K562 (cell line): ENCODE measurements around the gene CACNA1C. TPM values are rescaled to one million over a fixed set of nuclear protein-coding genes. Genes with fewer than 3 reads are reported as not detected.

ENCODE experiments used
- ATAC-seq: fragments of 200-7000 bp; cut with Tn5 transposase; 3 replicates; pipeline ENCODE4 v1.9.1; 2020; ENCODE audit warnings: moderate library complexity
- BruUV-seq: library from RNA; stranded (reverse); fragments of 400-500 nt; replicated peaks from 2 replicates; lab custom pipeline; 2021; lab: Mats Ljungman, UMichigan
- CTCF ChIA-PET: fragments of 300-600 bp; formaldehyde crosslinking; extraction: SDS; loops from one replicate; lab custom pipeline; 2021; ENCODE audit warnings: low intra/inter-chr PET ratio; lab: Yijun Ruan, JAX
- POLR2A ChIA-PET: fragments of 300-600, 350-650 bp; sonication (Branson Sonifier 250); formaldehyde crosslinking; extraction: SDS; loops from one replicate; lab custom pipeline; 2021; ENCODE audit warnings: antibody characterized with exemption, inconsistent platforms; lab: Yijun Ruan, JAX
- DNase-seq, 4 experiments: peaks; one replicate each; pipeline versions ENCODE4 v3.0.0 to v3.0.0-alpha.2; 2011 to 2018; ENCODE audit warnings: low spot score in 3 of 4, mixed read lengths in 3 of 4; ENCODE audit errors: extremely low read depth in 1 of 4
- FAIRE-seq: peaks from 2 replicates; lab custom pipeline; 2011; peaks lifted over from hg19 to GRCh38; lab: Jason Lieb, UNC
- H2AFZ ChIP-seq: 2 replicates; pipeline ENCODE4 v1.6.0; 2011; ENCODE audit warnings: low read depth, low read length, control low read depth, inconsistent platforms
- H3K27ac ChIP-seq: fragments of 200-600 bp; 3 replicates; pipeline ENCODE4 v1.8.0; 2011; ENCODE audit warnings: low read depth, mild to moderate bottlenecking, control low read depth, inconsistent platforms, low read length, moderate library complexity, mixed read lengths; ENCODE audit errors: extremely low read depth
- H3K27me3 ChIP-seq, 2 experiments: fragments of 300-600 bp in 1 of 2; 2 replicates in 1 of 2; 3 replicates in 1 of 2; pipeline versions ENCODE4 v1.6.0 to v1.8.0; 2011; ENCODE audit warnings: inconsistent platforms in 2 of 2, low read length in 2 of 2, mild to moderate bottlenecking in 1 of 2, mixed read lengths in 1 of 2, moderate library complexity in 1 of 2; ENCODE audit not compliant: control insufficient read depth in 2 of 2, insufficient read depth in 2 of 2
- H3K36me3 ChIP-seq: fragments of 300-600 bp; 3 replicates; pipeline ENCODE4 v1.8.0; 2011; ENCODE audit warnings: mild to moderate bottlenecking, low read length, inconsistent platforms; ENCODE audit not compliant: control insufficient read depth, insufficient read depth
- H3K4me1 ChIP-seq, 2 experiments: fragments of 200-600 bp in 1 of 2; replicated peaks in 1 of 2; 2 replicates in 1 of 2; 3 replicates in 1 of 2; pipeline versions ENCODE4 v1.5.1 to v1.8.0; 2011; ENCODE audit warnings: inconsistent platforms in 2 of 2, low read length in 2 of 2, mild to moderate bottlenecking in 1 of 2, mixed read lengths in 1 of 2, moderate library complexity in 1 of 2; ENCODE audit not compliant: control insufficient read depth in 2 of 2, insufficient read depth in 2 of 2
- H3K4me2 ChIP-seq: 2 replicates; pipeline ENCODE4 v1.6.1; 2011; ENCODE audit warnings: low read length, control low read depth, inconsistent platforms, mixed read lengths; ENCODE audit not compliant: insufficient read depth
- H3K4me3 ChIP-seq: fragments of 200-600 bp; sonication (generic), shearing (Covaris generic); 2 replicates; pipeline ENCODE4 v1.5.1; 2016; ENCODE audit warnings: control low read depth, inconsistent platforms
- H3K79me2 ChIP-seq: fragments of 200-600 bp; 3 replicates; pipeline ENCODE4 v1.8.0; 2011; ENCODE audit warnings: low read length, inconsistent platforms; ENCODE audit not compliant: control insufficient read depth, insufficient read depth
- H3K9ac ChIP-seq, 2 experiments: 2 replicates each; pipeline versions ENCODE4 v1.6.0 to v1.6.1; 2011; ENCODE audit warnings: low read depth in 2 of 2, low read length in 2 of 2, control low read depth in 1 of 2, inconsistent platforms in 1 of 2, mild to moderate bottlenecking in 1 of 2, mixed read lengths in 1 of 2; ENCODE audit not compliant: insufficient read depth in 1 of 2
- H3K9me1 ChIP-seq: one replicate; pipeline ENCODE4 v1.6.0; 2011; ENCODE audit warnings: inconsistent platforms, mild to moderate bottlenecking, low read length, moderate library complexity; ENCODE audit not compliant: control insufficient read depth, insufficient read depth
- H3K9me3 ChIP-seq: replicated peaks from 2 replicates; pipeline ENCODE4 v1.5.1; 2011; ENCODE audit warnings: low read depth, low read length, inconsistent platforms; ENCODE audit not compliant: control insufficient read depth, insufficient read depth
- H4K20me1 ChIP-seq: replicated peaks from 2 replicates; pipeline ENCODE4 v1.6.1; 2011; ENCODE audit warnings: low read length, inconsistent platforms, mixed read lengths; ENCODE audit not compliant: control insufficient read depth, insufficient read depth
- BRCA1 ChIP-seq, 2 experiments: fragments of 450-650 bp in 1 of 2; sonication (generic) in 1 of 2; formaldehyde crosslinking in 1 of 2; IDR thresholded peaks; 2 replicates each; pipeline versions ENCODE4 v1.5.0 to v1.6.1; 2017 to 2020; ENCODE audit warnings: mild to moderate bottlenecking in 1 of 2, missing genetic modification reagents in 1 of 2
- CBFA2T2 ChIP-seq: fragments of 450-650 bp; conservative IDR thresholded peaks from 2 replicates; pipeline ENCODE4 v1.6.1; 2017; ENCODE audit warnings: mild to moderate bottlenecking
- MEF2A ChIP-seq: IDR thresholded peaks from 2 replicates; pipeline ENCODE4 v1.6.1; 2011; ENCODE audit warnings: low read depth, mild to moderate bottlenecking, low read length, moderate library complexity; ENCODE audit not compliant: control insufficient read depth
- NFIX ChIP-seq: fragments of 250-450 bp; sonication (Bioruptor Pico); IDR thresholded peaks from 2 replicates; pipeline ENCODE4 v1.4.0; 2020; ENCODE audit warnings: low read depth, mild to moderate bottlenecking, moderate library complexity
- NFYB ChIP-seq: IDR thresholded peaks from 2 replicates; pipeline ENCODE4 v1.6.1; 2011; ENCODE audit warnings: mild to moderate bottlenecking, moderate library complexity; ENCODE audit not compliant: insufficient read length; ENCODE audit errors: extremely low read depth
- NR1H2 ChIP-seq: sonication (generic); formaldehyde crosslinking; IDR thresholded peaks from 2 replicates; pipeline ENCODE4 v1.4.0; 2020; ENCODE audit warnings: mild to moderate bottlenecking, missing genetic modification reagents
- POLR2H ChIP-seq: IDR thresholded peaks from 2 replicates; pipeline ENCODE4 v1.6.1; 2016; ENCODE audit warnings: missing genetic modification characterization, low read depth, mild to moderate bottlenecking, control low read depth, missing compliant biosample characterization, moderate library complexity
- SIX5 ChIP-seq, 2 experiments: IDR thresholded peaks; 2 replicates each; pipeline ENCODE4 v1.6.1; 2011; ENCODE audit warnings: low read length in 2 of 2, borderline replicate concordance in 1 of 2, low read depth in 1 of 2, mild to moderate bottlenecking in 1 of 2, moderate library complexity in 1 of 2; ENCODE audit not compliant: insufficient read depth in 1 of 2
- SNRNP70 ChIP-seq: fragments of 200-400 bp; formaldehyde crosslinking; optimal IDR thresholded peaks from 2 replicates; pipeline ENCODE3; 2017; ENCODE audit warnings: low read depth, low read length
- U2AF2 ChIP-seq: fragments of 200-400 bp; formaldehyde crosslinking; optimal IDR thresholded peaks from 2 replicates; pipeline ENCODE3; 2017; ENCODE audit warnings: low read depth, mild to moderate bottlenecking, low read length
- ZKSCAN8 ChIP-seq: fragments of 200-800 bp; sonication (Bioruptor generic); IDR thresholded peaks from 2 replicates; pipeline ENCODE4 v1.6.1; 2016; ENCODE audit warnings: missing genetic modification characterization, missing compliant biosample characterization
- ZNF445 ChIP-seq: fragments of 250-450 bp; sonication (Bioruptor Pico); IDR thresholded peaks from 2 replicates; pipeline ENCODE4 v1.4.0; 2020; ENCODE audit warnings: low read depth, mild to moderate bottlenecking, moderate library complexity
- ZNF764 ChIP-seq: fragments of 250-450 bp; sonication (Bioruptor Pico); IDR thresholded peaks from 2 replicates; pipeline ENCODE4 v1.4.0; 2020; ENCODE audit warnings: low read depth, mild to moderate bottlenecking, moderate library complexity
- ZNF766 ChIP-seq: fragments of 200-800 bp; sonication (Bioruptor generic); conservative IDR thresholded peaks from 2 replicates; pipeline ENCODE4 v1.6.1; 2016; ENCODE audit warnings: missing genetic modification characterization, missing compliant biosample characterization
- WGBS: fragments of 100-300 bp; shearing (Covaris generic); methylation state at CpG from one replicate; pipeline ENCODE4 v1.1.6; 2016; ENCODE audit warnings: low coverage, mixed read lengths; ENCODE audit not compliant: insufficient coverage; ENCODE audit errors: missing lambda C conversion rate; 5-methylcytosine and 5-hydroxymethylcytosine counted together
- in situ Hi-C: fragments of 300-500 bp; cut with MboI; formaldehyde crosslinking; loops from 4 replicates; pipeline ENCODE4 v1.15.0; 2018; ENCODE audit warnings: inconsistent platforms, mixed read lengths
- intact Hi-C: fragments of 100-400 bp; cut with micrococcal nuclease; formaldehyde crosslinking; loops from 2 replicates; pipeline ENCODE4 v1.14.2; 2022
- polyA plus RNA-seq, 8 experiments: library from polyadenylated mRNA; depleted of rRNA in 4 of 8; stranded (reverse) in 5 of 8; unstranded in 3 of 8; fragments of >200 nt; fragmentation: Nextera tagmentation in 2 of 8; fragmentation: Illumina TruSeq in 1 of 8; extraction: Ambion mirVana in 2 of 8; extraction: Trizol in 1 of 8; gene quantifications; 2 replicates each; pipeline versions ENCODE4 v1.2.1 to v1.2.3, GENCODE V29; 2011 to 2014; ENCODE audit warnings: inconsistent platforms in 1 of 8, missing spikeins in 1 of 8
- total RNA-seq, 7 experiments: library from RNA; depleted of rRNA in 6 of 7; stranded (reverse); fragments of >200 nt in 6 of 7; fragmentation: Illumina TruSeq in 2 of 7; extraction: Trizol in 2 of 7; gene quantifications; 2 replicates each; pipeline versions ENCODE4 v1.2.1 to v1.2.3, GENCODE V29; 2011 to 2021; ENCODE audit warnings: low replicate concordance in 1 of 7
- TF ChIP-seq, protein P1 (sequence below): fragments of 250-450 bp; sonication (Bioruptor Pico); IDR thresholded peaks from 2 replicates; pipeline ENCODE4 v1.4.0; 2020; ENCODE audit warnings: mild to moderate bottlenecking, moderate library complexity
- TF ChIP-seq, protein P2 (sequence below): sonication (generic); formaldehyde crosslinking; IDR thresholded peaks from 2 replicates; pipeline ENCODE4 v1.8.1; 2023; ENCODE audit warnings: mild to moderate bottlenecking, missing genetic modification reagents
- TF ChIP-seq, protein P3 (sequence below): fragments of 450-650 bp; formaldehyde crosslinking; IDR thresholded peaks from 2 replicates; pipeline ENCODE4 v1.4.0; 2022; ENCODE audit warnings: mild to moderate bottlenecking, moderate library complexity
- TF ChIP-seq, protein P4 (sequence below): fragments of 450-650 bp; formaldehyde crosslinking; conservative IDR thresholded peaks from 2 replicates; pipeline ENCODE4 v1.4.0; 2022; ENCODE audit warnings: mild to moderate bottlenecking, missing genetic modification characterization

The CACNA1C gene
- total and polyA plus RNA-seq, 9 of the 15 experiments (the other 6 are each of a cell fraction or from before 2014, with no cell fraction given): not detected

- Histone ChIP-seq H3K79me2 (no peaks in the 10 kb centered on the region), H3K4me3 (no peak overlapping the region), H3K27ac (no peak overlapping the region), H3K27me3 (peaks cover 0 to 11% of the 10 kb centered on the region in 2 experiments; a peak in 1 of 5 replicates), H3K4me1 (no peaks in the 10 kb centered on the region), H3K4me2 (no peak overlapping the region), H4K20me1 (no peaks in the 10 kb centered on the region), H3K9ac (no peak overlapping the region)
- in situ Hi-C loops: no loop called here
- ChIA-PET CTCF (no interaction called here), POLR2A (no interaction called here)
- DNase-seq: no peak
- TF ChIP-seq BRCA1 (IDR thresholded peaks at IDR 0.05): no peak
- TF ChIP-seq BRCA1 (CRISPR knock-in tag; IDR thresholded peaks at IDR 0.05): no peak
- TF ChIP-seq ZKSCAN8 (CRISPR knock-in tag): no peak
- TF ChIP-seq NFIX: no peak
- TF ChIP-seq ZNF764 (CRISPR knock-in tag): no peak
- TF ChIP-seq, protein P1, sequence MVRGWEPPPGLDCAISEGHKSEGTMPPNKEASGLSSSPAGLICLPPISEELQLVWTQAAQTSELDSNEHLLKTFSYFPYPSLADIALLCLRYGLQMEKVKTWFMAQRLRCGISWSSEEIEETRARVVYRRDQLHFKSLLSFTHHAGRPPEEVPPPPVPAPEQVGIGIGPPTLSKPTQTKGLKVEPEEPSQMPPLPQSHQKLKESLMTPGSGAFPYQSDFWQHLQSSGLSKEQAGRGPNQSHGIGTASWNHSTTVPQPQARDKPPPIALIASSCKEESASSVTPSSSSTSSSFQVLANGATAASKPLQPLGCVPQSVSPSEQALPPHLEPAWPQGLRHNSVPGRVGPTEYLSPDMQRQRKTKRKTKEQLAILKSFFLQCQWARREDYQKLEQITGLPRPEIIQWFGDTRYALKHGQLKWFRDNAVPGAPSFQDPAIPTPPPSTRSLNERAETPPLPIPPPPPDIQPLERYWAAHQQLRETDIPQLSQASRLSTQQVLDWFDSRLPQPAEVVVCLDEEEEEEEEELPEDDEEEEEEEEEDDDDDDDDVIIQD (CRISPR knock-in tag): no peak
- no peak for TF ChIP-seq NFYB
- TF ChIP-seq MEF2A: no peak
- no peak for TF ChIP-seq ZNF445 (CRISPR knock-in tag)
- no peak for TF ChIP-seq U2AF2
- TF ChIP-seq, protein P2, sequence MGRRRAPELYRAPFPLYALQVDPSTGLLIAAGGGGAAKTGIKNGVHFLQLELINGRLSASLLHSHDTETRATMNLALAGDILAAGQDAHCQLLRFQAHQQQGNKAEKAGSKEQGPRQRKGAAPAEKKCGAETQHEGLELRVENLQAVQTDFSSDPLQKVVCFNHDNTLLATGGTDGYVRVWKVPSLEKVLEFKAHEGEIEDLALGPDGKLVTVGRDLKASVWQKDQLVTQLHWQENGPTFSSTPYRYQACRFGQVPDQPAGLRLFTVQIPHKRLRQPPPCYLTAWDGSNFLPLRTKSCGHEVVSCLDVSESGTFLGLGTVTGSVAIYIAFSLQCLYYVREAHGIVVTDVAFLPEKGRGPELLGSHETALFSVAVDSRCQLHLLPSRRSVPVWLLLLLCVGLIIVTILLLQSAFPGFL (CRISPR knock-in tag): no peak
- no peak for TF ChIP-seq NR1H2
- no peak for TF ChIP-seq POLR2H
- TF ChIP-seq ZNF766 (CRISPR knock-in tag): no peak
- no peak for TF ChIP-seq CBFA2T2
- TF ChIP-seq, protein P3, sequence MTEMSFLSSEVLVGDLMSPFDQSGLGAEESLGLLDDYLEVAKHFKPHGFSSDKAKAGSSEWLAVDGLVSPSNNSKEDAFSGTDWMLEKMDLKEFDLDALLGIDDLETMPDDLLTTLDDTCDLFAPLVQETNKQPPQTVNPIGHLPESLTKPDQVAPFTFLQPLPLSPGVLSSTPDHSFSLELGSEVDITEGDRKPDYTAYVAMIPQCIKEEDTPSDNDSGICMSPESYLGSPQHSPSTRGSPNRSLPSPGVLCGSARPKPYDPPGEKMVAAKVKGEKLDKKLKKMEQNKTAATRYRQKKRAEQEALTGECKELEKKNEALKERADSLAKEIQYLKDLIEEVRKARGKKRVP (CRISPR knock-in tag): no peak
- no peak for TF ChIP-seq SIX5 (IDR thresholded peaks at IDR 0.05; ENCODE audit: borderline replicate concordance in 1 of 2, insufficient read depth in 1 of 2, low read depth in 1 of 2, low read length in 2 of 2)
- TF ChIP-seq SNRNP70: no peak
- TF ChIP-seq, protein P4, sequence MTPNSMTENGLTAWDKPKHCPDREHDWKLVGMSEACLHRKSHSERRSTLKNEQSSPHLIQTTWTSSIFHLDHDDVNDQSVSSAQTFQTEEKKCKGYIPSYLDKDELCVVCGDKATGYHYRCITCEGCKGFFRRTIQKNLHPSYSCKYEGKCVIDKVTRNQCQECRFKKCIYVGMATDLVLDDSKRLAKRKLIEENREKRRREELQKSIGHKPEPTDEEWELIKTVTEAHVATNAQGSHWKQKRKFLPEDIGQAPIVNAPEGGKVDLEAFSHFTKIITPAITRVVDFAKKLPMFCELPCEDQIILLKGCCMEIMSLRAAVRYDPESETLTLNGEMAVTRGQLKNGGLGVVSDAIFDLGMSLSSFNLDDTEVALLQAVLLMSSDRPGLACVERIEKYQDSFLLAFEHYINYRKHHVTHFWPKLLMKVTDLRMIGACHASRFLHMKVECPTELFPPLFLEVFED (CRISPR knock-in tag): no peak
- TF ChIP-seq, all 486 proteins: peak for 0
- FAIRE-seq (no peak), ATAC-seq (no peak)
- no peaks in the 10 kb centered on the region for H3K36me3 ChIP-seq
- 0% methylated on average over 5 of the region's 6 CpGs for WGBS
- no peak overlapping the region for H2AFZ ChIP-seq
- no peaks in the 10 kb centered on the region for H3K9me3 ChIP-seq
- no TSS peak for BruUV-seq
- intact Hi-C loops: no loop called here
- no peaks in the 10 kb centered on the region for H3K9me1 ChIP-seq
Measured at GRCh38 chr12:2449586-2449985, 396.8 kb downstream of the CACNA1C start.
